Calu3 (cell line): ENCODE measurements around the gene PROM1. TPM values are rescaled to one million over a fixed set of nuclear protein-coding genes. Genes with fewer than 3 reads are reported as not detected.

Source experiments
- BruUV-seq: library from RNA; stranded (reverse); fragments of 400-500 nt; replicated peaks from 2 replicates; lab custom pipeline; 2021; lab: Mats Ljungman, UMichigan
- CTCF ChIA-PET: fragments of 300-600 bp; sonication (Branson Sonifier 250); formaldehyde crosslinking; loops from one replicate; lab custom pipeline; 2022; ENCODE audit warnings: antibody characterized with exemption; lab: Charles Lee
- DNase-seq: peaks from one replicate; pipeline ENCODE4 v3.0.0; 2022
- H3K27ac Mint-ChIP-seq: one replicate; pipeline ENCODE4 v1.8.0; 2022; ENCODE audit warnings: mixed read lengths; ENCODE audit not compliant: unreplicated experiment
- H3K27me3 Mint-ChIP-seq: one replicate; pipeline ENCODE4 v1.8.0; 2022; ENCODE audit warnings: mixed read lengths; ENCODE audit not compliant: unreplicated experiment
- H3K36me3 Mint-ChIP-seq: one replicate; pipeline ENCODE4 v1.8.0; 2022; ENCODE audit warnings: mild to moderate bottlenecking, moderate library complexity, mixed read lengths; ENCODE audit not compliant: insufficient read depth, unreplicated experiment
- H3K4me1 Mint-ChIP-seq: one replicate; pipeline ENCODE4 v1.8.0; 2022; ENCODE audit warnings: mild to moderate bottlenecking, low read depth, mixed read lengths; ENCODE audit not compliant: unreplicated experiment
- H3K4me3 Mint-ChIP-seq: one replicate; pipeline ENCODE4 v1.8.0; 2022; ENCODE audit warnings: mild to moderate bottlenecking, low read depth, moderate library complexity, mixed read lengths; ENCODE audit not compliant: unreplicated experiment
- H3K9me3 Mint-ChIP-seq: one replicate; pipeline ENCODE4 v1.8.0; 2022; ENCODE audit warnings: low read depth, mixed read lengths; ENCODE audit not compliant: unreplicated experiment
- intact Hi-C: fragments of 100-400 bp; cut with micrococcal nuclease; formaldehyde crosslinking; loops from one replicate; pipeline ENCODE4 v1.10.0; 2022; ENCODE audit not compliant: unreplicated experiment
- total RNA-seq: library from RNA; stranded (reverse); gene quantifications from 2 replicates; pipeline ENCODE4 v1.2.3, GENCODE V29; 2022
- TF ChIP-seq, protein P1 (sequence below): fragments of 200-600 bp; IDR thresholded peaks from one replicate; pipeline ENCODE4 v1.8.0; 2022; ENCODE audit warnings: antibody characterized with exemption; ENCODE audit not compliant: unreplicated experiment

PROM1 gene
- total RNA-seq, 1 experiment from 2014 or later: 73.9 TPM

GRCh38 chr4:16021804-16022560 is 61.8 kb downstream of the PROM1 start:
- no peak for DNase-seq
- TF ChIP-seq, protein P1, sequence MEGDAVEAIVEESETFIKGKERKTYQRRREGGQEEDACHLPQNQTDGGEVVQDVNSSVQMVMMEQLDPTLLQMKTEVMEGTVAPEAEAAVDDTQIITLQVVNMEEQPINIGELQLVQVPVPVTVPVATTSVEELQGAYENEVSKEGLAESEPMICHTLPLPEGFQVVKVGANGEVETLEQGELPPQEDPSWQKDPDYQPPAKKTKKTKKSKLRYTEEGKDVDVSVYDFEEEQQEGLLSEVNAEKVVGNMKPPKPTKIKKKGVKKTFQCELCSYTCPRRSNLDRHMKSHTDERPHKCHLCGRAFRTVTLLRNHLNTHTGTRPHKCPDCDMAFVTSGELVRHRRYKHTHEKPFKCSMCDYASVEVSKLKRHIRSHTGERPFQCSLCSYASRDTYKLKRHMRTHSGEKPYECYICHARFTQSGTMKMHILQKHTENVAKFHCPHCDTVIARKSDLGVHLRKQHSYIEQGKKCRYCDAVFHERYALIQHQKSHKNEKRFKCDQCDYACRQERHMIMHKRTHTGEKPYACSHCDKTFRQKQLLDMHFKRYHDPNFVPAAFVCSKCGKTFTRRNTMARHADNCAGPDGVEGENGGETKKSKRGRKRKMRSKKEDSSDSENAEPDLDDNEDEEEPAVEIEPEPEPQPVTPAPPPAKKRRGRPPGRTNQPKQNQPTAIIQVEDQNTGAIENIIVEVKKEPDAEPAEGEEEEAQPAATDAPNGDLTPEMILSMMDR: no peak
- H3K4me3 Mint-ChIP-seq: no peak overlapping the region

GRCh38 chr4:16019649-16020048 is 64.2 kb downstream of the PROM1 start:
- CTCF ChIA-PET: no interaction called here
- Mint-ChIP-seq H3K4me1 (no peaks in the 10 kb centered on the region), H3K36me3 (peaks cover 10% of the 10 kb centered on the region), H3K9me3 (no peaks in the 10 kb centered on the region), H3K4me3 (no peak overlapping the region), H3K27me3 (no peaks in the 10 kb centered on the region), H3K27ac (no peak overlapping the region)
- no peak for DNase-seq
- TF ChIP-seq, protein P1: no peak
- no TSS peak for BruUV-seq
- intact Hi-C loops: no loop called here

More at GRCh38 chr4:16021804-16022560, 61.8 kb downstream of the PROM1 start:
- no peaks in the 10 kb centered on the region for H3K9me3 Mint-ChIP-seq
- CTCF ChIA-PET: no interaction called here
- H3K36me3 Mint-ChIP-seq: peaks cover 9% of the 10 kb centered on the region
- no TSS peak for BruUV-seq
- no peak overlapping the region for H3K27ac Mint-ChIP-seq
- intact Hi-C loops: no loop called here
- peaks cover 2% of the 10 kb centered on the region for H3K4me1 Mint-ChIP-seq
- H3K27me3 Mint-ChIP-seq: no peaks in the 10 kb centered on the region

DNA sequence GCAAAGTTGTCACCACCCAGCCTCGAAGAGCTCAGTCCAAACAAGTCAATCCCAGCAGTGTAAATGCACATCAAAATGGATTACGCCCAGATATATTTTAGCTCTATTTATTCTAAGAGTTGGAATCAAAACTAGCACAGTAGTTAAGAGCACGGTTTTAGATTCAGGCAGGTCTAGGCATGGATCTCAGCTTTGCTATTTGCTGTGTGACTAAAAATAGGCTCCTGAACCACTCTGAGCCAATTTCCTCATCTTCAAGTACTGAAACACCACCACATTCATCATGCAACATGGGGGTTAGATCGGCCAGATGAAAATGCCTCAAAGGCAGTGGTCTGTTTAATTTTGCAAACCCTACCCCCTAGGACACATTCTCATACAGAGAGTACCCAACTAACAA is 65.0 kb downstream of the PROM1 start:
- Mint-ChIP-seq H3K9me3 (no peaks in the 10 kb centered on the region), H3K27me3 (no peaks in the 10 kb centered on the region), H3K27ac (no peak overlapping the region), H3K36me3 (peaks cover 10% of the 10 kb centered on the region), H3K4me1 (no peaks in the 10 kb centered on the region), H3K4me3 (no peak overlapping the region)
- intact Hi-C loops: no loop called here
- TF ChIP-seq, protein P1: no peak
- no peak for DNase-seq
- CTCF ChIA-PET: no interaction called here
- BruUV-seq: no TSS peak

GRCh38 chr4:16018061-16018676 is 65.7 kb downstream of the PROM1 start:
- no peak overlapping the region for H3K4me3 Mint-ChIP-seq
- no peak overlapping the region for H3K27ac Mint-ChIP-seq
- BruUV-seq: no TSS peak
- TF ChIP-seq, protein P1: no peak
- no peak for DNase-seq
- H3K4me1 Mint-ChIP-seq: no peaks in the 10 kb centered on the region
- H3K9me3 Mint-ChIP-seq: no peaks in the 10 kb centered on the region
- intact Hi-C loops: no loop called here
- H3K36me3 Mint-ChIP-seq: peaks cover 10% of the 10 kb centered on the region
- H3K27me3 Mint-ChIP-seq: no peaks in the 10 kb centered on the region
- CTCF ChIA-PET: no interaction called here
